ENCODE results near the gene COQ2.
"Not testable (repeated sequence)": the region's sequence is repeated elsewhere in the genome, so short reads cannot be mapped to it uniquely, and the experiment has no call there.

Gene COQ2, protein sequence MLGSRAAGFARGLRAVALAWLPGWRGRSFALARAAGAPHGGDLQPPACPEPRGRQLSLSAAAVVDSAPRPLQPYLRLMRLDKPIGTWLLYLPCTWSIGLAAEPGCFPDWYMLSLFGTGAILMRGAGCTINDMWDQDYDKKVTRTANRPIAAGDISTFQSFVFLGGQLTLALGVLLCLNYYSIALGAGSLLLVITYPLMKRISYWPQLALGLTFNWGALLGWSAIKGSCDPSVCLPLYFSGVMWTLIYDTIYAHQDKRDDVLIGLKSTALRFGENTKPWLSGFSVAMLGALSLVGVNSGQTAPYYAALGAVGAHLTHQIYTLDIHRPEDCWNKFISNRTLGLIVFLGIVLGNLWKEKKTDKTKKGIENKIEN

DNA sequence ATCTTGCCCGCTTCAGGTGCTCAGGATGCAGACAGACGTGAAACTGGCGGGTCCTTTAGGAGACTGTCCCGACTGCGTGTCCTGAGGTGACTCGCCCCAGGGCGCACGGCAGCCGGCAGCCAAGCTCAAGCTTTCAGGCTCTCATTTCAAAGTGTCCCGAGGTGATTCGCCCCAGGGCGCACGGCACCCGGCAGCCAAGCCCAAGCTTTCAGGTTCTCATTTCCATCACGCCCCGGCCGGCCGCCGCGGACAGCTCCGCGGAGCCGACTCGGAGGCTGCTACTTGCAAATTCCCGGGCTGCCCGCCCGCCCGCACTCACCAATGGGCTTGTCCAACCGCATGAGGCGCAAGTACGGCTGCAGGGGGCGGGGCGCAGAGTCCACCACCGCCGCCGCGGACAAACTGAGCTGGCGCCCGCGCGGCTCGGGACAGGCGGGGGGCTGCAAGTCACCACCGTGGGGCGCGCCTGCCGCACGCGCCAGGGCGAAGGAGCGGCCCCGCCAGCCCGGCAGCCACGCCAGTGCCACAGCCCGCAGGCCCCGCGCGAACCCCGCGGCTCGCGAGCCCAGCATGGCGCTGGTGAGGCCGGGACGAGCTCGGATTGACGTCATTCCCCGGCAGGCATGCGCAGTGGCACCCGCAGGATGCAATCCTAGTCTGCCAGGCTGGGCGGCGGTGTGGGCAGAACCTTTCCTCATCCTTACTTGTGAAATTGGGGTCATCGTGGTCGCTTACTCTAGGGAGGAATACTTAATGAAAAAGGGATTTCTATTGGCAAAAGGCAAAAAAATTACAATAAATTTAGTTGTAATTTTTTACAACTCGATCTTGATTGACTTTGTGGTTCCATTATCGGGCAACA is at the start of gene COQ2:
TSS of gene COQ2 (minus strand) at position 606 of the 862 bp plus-strand sequence. CDS start at position 572, 34 bp downstream.
- peak; percentile 97 for DNase-seq

DNA sequence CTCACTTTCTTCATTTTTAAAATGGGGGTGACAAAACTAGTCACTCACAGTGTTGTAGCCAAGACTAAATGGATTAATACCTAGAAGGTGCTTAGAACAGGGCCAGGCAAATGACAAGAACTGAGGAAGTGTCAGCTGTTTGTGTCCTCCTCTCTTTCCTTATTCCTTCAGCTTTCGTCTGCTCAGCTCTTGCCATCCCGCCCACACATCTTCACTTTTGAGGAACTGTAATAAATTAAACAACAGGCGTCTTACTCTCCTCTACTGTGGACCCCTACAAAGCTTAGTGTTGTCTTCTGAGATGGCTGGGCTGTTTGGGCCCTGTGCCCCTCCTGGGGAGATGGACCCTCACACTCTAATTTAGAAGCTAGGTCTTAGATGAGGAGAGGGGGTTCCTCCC is 47.4 kb upstream of the COQ2 start:
- no peak for DNase-seq

DNA sequence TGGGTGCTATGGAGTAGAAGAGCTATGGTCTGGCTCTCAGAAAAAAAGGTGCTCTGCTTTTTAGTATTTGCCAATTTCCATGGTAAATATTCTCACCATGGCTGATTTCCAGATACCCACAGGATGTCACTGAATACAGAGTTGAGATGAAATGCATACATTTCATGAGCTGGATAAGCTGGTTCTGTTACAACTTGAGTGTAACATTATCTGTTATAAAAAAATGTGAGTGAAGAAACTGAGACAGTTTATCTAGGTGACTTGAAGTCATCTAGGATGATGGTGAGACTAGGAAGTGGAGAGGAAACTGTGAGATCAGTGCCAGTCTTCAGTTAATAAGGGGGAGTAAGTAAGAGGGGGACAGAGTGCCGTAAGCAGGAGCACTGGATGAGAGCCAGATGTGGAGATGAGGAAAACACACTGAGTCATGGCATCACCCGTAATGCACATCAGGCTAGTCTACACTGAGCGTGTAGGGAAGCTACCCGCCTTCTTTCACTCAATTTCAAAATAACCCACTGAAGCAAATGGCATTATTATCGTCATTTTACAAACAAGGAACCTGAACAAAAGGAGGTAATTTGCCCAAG is 45.0 kb upstream of the COQ2 start:
- no peak for DNase-seq

DNA sequence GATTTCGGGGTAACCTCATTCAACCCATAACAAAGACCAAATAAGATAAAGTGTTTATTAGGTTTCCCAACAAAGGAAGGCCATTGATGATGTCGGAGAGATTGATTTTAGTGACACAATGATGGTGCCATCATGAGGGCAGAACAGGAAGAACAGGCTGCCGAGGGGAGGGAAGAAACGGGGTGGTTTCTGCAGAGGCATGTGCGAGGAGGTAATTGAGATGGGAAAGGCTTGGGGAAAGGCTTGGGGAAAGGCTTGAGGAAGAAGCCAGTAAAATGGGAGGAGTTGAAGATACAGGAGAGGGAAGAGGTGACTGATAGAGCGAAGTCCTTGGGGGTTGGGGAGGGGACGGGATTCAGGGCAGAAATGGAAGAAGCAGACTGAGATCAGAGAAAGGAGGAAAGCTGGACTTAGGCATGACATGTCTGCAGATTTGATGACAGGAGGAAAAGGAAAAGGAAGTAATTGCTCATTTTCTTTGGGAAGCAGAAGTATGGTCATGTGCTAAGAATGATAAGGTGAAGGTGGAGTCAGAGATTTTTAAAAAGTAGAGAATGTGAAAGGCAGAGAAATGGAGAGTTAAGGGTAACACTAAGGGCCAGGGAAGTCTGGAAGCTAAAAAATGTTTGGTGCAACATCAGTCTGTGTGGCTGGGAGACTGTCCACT is 44.1 kb upstream of the COQ2 start:
- DNase-seq, result no peak

DNA sequence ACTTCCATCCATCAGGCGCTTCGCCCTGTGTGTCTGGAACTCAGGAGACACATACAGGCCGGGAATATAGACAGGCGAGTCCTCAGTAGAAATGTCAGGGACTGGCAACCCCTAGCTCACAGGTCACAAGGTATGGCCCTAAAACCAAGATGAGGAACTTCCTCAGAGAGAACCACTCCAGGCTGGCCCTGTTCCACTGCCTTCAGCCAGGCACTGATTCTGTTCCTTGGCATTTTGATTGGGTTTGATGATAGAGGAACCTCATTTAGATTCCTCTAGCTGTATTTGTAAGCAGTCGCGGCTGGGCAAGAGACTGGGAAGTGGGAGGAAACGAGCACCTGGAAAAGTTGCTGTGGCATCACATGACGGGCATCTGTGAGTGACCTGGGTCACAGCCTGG is 41.9 kb upstream of the COQ2 start:
- no peak for DNase-seq

DNA sequence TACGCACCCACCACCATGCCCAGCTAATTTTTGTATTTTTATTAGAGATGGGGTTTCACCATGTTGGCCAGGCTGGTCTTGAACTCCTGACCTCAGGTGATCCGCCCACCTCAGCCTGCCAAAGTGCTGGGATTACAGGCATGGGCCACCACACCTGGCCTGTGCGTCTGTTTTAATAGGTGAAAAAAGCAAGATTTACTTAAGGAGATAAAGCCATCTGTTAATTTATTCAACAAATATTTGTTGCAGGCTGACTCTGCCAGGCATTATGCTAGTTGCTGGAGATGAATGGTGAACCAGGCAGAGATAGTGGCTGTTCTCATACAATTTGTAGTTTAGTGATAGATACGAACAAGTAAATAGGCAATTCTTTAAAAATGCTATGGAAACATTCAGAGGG is 40.7 kb upstream of the COQ2 start:
- DNase-seq, result not testable (repeated sequence)

DNA sequence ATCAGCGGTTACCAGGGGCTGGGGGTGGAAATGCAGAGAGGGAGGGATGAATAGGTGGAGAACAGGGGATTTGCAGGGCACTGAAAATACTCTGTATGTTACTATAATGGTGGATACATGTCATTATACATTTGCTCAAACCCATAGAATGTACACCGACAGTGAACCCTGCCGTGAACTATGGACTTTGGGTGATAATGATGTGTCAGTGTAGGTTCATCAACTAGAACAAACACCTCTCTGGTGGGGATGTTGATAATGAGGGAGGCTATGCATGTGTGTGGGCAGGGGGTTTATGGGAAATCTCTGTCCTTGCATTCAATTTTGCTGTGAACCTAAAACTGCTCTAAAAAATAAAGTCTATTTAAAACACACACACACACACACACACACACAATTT is 38.5 kb upstream of the COQ2 start:
- no peak for DNase-seq

DNA sequence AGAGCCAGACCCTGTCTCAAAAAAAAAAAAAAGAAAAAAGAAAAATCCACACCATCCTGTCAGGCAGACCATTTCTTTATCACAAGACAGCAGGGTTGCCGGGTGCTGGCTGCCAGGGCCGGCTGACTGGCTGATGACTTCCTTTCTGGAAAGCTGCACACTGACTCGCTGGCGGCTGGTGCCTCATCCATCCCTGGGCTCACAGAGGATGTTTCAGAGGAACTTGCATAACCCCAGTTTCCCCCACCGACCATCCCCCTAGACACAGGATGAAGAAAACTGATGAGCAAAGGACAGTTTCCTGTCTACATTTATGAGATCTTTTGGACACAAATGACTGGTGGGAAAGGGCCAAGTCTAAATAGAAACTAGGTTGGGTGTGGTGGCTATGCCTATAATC is 36.0 kb upstream of the COQ2 start:
- DNase-seq, result peak; percentile 66

DNA sequence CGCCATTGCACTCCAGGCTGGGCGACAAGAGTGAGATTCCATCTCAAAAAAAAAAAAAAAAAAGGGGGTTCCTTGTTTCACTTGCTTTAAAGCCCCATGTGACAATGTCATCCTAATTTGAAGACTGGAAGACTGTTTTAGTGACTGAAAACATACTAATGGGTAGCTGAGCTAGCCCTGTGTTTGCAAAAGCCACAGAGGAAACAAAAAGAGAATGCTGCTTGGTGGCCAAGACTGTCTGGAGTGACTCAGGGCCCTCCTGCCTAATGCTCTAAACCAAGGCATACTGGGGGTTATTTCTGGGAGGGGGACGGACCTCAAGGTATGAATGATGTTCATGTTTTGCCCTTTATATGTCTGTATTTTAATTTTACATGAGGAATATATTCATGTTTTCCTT is 34.1 kb upstream of the COQ2 start:
- DNase-seq, result no peak

DNA sequence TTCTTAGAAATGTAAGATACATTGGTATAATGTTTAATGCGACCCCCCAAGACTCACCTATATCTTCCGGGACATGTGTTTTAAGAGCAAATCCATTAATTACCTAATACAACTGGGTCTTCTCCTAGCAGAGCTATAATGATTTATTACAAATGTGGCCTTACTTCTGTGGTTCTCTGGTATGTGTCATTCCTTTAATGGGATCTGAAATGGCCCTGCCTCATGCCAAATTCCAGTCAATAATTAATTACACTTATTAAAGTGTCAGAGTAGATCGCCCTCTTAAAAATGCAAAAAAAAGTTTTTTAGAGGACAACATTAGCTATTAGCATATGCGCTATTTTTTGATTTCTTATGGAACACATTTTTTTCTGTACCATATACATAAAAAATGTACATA is 33.1 kb upstream of the COQ2 start:
- DNase-seq, result no peak

DNA sequence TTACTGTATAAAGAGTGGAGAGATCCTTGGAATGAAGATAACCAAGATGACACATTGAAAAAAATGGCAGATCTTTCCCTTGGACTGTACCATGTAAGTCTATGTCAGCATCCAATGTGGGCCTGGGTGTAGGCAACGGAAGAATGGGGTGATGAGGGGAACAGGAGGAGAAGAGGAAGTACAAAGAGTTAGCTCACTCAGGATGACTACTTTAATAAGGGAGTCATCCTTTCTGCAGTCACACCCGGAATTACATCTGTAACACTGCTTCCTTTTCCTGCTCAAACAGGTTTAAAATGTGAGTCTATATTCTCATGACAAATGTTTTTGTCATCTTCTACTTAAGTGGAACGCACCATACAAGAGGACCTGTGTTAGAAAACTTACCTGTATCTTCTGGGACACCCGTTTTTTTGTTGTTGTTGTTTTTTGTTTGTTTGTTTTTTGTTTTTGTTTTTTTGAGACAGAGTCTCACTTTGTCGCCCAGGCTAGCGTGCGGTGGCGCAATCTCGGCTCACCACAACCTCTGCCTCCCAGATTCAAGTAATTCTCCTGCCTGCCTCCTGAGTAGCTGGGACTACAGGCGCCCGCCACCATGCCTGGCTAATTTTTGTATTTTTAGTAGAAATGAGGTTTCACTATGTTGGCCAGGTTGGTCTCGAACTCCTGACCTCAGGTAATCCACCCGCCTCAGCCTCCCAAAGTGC is 32.0 kb upstream of the COQ2 start:
- DNase-seq, result no peak

DNA sequence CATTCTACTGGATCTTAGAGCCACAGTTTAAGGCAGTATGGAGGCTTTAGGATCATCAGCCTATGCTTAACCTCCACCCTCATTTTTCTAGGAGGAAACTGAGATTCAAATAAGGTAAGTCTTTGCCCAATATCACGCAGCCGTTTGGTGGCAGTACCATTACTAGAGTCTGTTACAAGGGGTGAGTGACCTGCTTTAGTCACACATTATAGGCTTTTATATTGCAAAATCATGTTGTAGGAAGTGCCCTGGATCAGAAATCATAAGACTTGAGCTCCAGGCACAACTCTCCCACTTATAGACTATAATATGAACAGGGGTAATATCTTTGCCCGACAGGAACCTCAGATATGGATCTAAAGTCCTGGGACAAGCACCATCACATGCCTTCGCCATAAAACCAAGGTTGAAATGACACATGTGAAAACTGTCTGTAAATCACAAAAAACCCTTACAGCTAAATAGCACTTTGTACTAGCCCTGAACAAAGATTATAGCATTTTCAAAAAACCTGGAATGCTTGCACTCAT is 30.8 kb upstream of the COQ2 start:
- DNase-seq, result no peak

DNA sequence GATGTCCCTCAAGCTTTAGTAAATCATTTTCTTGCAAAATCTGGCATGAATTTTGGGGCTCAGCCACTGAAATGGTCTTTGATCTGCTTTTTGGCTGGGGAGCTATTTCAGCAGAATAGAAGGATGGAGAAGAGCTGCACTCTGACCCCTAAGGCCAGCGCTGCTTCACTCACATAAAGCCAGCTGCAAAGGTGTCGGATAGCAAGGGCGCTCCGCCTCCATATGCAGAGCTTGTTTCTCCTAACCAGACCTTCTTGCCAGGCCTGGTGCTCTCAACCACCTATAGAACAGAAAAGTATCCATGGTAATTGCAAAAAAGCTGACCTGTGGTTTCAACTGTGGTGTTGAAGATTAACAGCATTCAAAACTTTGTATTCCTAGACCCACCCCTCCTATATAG is 24.1 kb upstream of the COQ2 start:
- no peak for DNase-seq

DNA sequence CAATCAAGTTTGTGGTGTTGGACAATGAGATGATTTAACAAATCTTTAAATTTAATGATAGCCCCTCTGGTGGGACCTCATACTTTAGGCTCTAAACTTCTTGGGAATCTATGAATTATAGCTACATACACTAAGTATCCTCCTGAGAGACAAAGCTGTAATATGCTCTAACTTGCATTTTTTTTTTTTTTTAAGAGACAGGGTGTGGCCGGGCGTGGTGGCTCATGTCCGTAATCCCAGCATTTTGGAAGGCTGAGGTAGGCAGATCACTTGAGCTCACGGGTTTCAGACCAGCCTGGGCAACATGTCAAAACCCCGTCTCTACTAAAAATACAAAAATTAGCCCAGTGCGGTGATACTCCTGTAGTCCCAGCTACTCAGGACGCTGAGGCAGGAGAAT is 23.3 kb upstream of the COQ2 start:
- DNase-seq, result no peak

DNA sequence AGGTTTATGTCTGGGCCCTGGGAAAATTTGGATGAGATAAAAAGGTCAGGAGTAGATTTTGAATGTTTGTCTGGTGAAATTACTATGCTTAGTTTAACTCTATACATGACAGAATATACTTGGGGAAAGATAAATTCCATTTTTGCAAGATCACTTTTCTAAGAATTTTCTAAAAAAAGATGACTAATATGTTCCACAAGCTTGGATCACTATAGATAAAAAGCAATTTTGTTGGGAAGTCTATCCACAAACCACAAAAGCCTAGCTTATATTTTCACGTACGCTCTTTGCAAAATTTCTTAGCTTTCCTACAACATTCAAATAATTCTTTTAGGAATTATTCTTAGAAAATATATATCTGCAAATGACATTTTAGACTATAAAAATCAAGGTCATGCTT is 20.6 kb upstream of the COQ2 start:
- DNase-seq, result no peak

DNA sequence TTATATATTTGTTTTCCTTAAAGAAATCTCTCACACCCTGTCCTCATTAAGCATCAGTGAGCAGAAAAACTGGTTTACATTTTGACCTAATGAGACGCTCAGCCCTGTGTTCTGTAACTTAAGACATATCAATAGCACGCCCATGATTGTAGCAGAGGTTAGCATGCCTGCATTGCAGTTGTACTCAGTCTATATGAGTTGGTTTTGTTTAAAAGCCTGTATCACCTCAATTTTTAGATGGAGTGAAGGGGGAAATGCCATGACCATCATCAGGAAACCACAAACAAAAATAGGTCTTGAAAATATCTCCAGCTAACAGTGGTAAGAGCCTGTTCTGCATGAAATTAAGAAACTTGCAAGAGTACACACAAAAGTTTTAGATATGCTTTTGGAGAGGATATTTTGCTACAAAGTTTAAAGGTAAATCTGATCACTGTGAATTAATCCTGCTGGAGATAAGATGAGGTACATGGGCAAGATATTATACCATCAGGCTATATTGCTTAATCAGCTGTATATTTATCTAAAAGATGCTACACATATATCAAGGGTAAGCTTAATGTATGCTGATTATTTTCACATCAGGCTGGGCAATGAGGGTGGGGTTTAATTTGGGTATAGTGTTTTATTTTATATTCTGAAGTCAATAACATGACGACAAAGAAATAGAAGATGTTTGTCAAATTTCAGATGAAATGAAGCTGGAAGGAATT is 13.1 kb upstream of the COQ2 start:
- DNase-seq, result no peak

DNA sequence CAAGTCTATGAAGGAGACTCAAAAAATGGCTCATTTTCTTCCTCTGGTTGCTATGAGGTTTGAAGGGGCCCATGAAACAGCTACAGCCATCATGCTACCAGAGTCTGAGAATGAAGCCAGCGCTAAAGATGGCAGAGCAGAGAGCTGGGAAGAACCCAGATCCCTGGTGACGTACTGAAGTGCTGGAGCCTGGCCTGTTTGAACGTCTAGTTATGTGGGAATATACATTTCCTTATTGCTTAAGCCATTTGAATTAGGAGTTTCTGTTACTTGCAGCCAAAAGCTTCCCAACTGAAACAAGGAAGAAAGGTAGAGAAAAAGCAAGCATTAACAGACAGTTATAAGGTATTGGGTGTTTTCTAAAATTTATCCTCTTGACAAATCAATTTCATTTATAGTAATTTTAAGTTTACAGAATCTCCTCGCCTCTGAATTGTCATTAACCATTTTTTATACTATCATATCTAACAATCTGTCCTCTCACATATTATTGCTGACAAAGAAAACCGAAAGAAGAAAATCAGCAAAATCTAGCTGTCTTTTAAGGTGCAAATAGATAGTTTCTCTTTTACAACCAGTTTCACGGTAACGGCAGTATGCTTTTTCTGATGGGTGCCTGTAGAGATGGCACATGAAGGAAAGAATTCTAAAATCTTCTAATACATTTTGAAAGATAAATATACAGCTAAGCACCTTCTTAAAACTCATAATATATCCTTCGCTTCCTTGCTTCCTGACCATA is 8.9 kb upstream of the COQ2 start:
- DNase-seq, result no peak

DNA sequence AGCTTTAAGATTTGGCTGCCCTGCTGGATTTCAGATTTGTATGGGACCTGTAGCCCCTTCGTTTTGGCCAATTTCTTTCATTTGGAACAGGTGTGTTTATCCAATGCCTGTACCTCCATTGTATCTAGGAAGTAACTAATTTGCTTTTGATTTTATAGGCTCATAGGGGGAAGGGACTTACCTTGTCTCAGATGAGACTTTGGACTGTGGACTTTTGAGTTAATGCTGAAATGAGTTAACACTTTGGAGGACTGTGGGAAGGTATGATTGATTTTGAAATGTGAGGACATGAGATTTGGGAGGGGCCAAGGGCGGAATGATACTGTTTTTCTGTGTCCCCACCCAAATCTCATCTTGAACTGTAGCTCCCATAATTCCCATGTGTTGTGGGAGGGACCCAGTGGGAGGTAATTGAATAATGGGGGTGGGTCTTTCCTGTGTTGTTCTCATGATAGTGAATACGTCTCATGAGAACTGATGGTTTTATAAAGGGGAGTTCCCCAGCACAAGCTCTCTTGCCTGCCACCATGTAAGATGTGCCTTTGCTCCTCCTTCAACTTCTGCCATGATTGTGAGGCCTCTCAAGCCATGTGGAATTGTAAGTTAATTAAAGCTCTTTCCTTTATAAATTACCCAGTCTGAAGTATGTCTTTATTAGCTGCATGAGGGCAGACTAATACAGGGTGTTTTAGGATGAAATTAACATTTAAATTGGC is 5.6 kb upstream of the COQ2 start:
- DNase-seq, result not testable (repeated sequence)

DNA sequence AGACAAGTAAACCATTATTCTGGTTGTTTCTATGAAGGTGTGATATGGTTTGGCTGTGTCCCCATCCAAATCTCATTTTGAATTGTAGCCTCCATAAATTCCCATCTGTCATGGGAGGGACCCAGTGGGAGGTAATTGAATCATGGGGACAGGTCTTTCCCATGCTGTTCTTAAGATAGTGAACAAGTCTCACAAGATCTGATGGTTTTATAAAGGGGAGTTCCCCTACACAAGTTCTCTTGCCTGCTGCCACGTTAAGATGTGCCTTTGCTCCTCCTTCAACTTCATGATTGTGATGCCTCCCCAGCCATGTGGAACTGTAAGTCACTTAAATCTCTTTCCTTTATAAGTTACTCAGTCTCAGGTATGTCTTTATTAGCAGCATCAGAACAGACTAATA is 3.8 kb upstream of the COQ2 start:
- not testable (repeated sequence) for DNase-seq

DNA sequence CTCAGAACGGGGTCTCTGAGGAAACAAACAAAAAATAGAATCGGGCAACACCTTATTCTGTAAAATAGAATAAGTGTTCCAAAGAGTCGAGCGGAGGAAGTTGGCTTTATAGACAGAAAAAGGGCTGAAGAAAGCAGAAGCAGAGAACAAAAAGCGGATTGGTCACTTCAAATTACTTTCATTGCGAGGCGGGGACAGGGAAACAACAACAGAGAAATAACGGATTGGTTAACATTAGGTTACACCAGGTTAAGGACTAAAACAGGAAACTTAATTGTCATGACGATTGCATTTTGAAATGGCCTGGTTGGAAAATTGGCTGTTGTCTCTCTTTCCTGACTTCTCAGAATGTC is 433 bp upstream of the COQ2 start:
- DNase-seq, result peak; percentile 47
